ENCODE results near the gene KRT83. TPM values are rescaled to one million over a fixed set of nuclear protein-coding genes. Genes with fewer than 3 reads are reported as not detected.

The KRT83 gene
- total RNA-seq, 1 donor from 2014 or later = not detected

DNA sequence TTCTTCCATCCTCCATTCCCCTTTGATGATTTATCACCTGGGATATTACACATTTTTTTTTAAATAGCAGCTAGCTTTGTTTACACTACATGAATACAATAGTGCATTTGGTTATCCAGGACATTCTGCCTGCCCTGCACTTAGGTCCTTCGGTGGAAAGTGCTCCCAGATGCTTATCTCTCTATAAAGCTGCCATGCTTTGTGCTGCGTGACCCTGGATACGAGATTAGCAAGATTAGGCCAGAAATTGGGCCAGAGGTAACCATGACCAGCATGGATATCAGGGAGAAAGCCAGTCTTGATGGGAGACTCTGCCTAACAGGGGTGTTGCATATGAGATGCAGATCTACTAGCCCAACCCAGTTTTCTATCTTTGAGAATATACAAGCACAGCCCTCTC, 12.1 kb upstream of the KRT83 start:
- Histone ChIP-seq H3K4me2 (no peak overlapping the region), H3K4me1 (no peaks in the 10 kb centered on the region), H4K20me1 (ENCODE audit: low read depth) (no peaks in the 10 kb centered on the region), H3K27me3 (no peaks in the 10 kb centered on the region), H3K9ac (no peak overlapping the region), H3K79me2 (ENCODE audit: low read depth) (no peaks in the 10 kb centered on the region), H2AFZ (replicated peaks) (no peak overlapping the region), H3F3A (ENCODE audit: low read depth) (no peaks in the 10 kb centered on the region), H3K4me3 (no peak overlapping the region), H3K27ac (no peak overlapping the region), H3K36me3 (no peaks in the 10 kb centered on the region), H3K9me3 (ENCODE audit: low read depth) (no peaks in the 10 kb centered on the region)
- no peak for DNase-seq (ENCODE audit: low spot score)
- Mint-ChIP-seq H3K4me1 (no peaks in the 10 kb centered on the region), H3K36me3 (no peaks in the 10 kb centered on the region), H3K9me3 (peaks cover 3% of the 10 kb centered on the region), H3K4me3 (no peak overlapping the region), H3K27me3 (ENCODE audit: insufficient read depth, low read depth) (peaks cover 5% of the 10 kb centered on the region), H3K27ac (no peak overlapping the region)
- TF ChIP-seq EZH2 (IDR thresholded peaks at IDR 0.05) (no peak), CTCF (IDR thresholded peaks at IDR 0.05) (no peak), EZH2phosphoT487 (IDR thresholded peaks at IDR 0.05) (no peak)

DNA sequence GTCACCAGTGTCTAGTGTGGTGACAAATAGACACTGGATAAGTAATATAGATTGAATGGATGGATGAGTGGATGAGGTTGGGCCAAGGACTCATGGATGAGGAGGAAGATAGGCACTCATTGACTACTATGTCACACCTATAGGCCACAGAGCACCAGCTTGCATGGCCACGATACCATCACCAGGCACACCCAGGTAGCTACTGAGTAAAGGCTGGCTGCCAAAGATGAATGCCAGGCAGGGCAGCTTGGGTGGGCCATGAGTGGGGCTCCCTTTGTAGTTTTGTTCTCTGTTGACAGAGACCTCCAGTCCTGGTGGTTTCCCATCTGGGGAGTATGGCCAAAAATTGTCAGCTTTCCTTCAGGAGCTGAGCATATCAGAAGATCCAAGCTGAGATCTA, 11.2 kb upstream of the KRT83 start:
- Mint-ChIP-seq H3K9me3 (peaks cover 3% of the 10 kb centered on the region), H3K27ac (no peak overlapping the region), H3K4me3 (no peak overlapping the region), H3K36me3 (no peaks in the 10 kb centered on the region), H3K4me1 (peaks cover under 1% of the 10 kb centered on the region), H3K27me3 (ENCODE audit: insufficient read depth, low read depth) (peaks cover 7% of the 10 kb centered on the region)
- TF ChIP-seq CTCF (IDR thresholded peaks at IDR 0.05) = no peak
- Histone ChIP-seq H3K4me3 (no peak overlapping the region), H3K4me2 (no peak overlapping the region), H3K9me3 (ENCODE audit: low read depth) (no peaks in the 10 kb centered on the region), H4K20me1 (ENCODE audit: low read depth) (no peaks in the 10 kb centered on the region), H2AFZ (replicated peaks) (no peak overlapping the region), H3K4me1 (no peaks in the 10 kb centered on the region), H3K27me3 (no peaks in the 10 kb centered on the region), H3F3A (ENCODE audit: low read depth) (no peaks in the 10 kb centered on the region), H3K27ac (no peak overlapping the region), H3K9ac (no peak overlapping the region), H3K79me2 (ENCODE audit: low read depth) (no peaks in the 10 kb centered on the region), H3K36me3 (no peaks in the 10 kb centered on the region)
- DNase-seq (ENCODE audit: low spot score) = no peak

- no peak overlapping the region for H3K4me3 ChIP-seq
- H3K9me3 ChIP-seq (ENCODE audit: low read depth) = no peaks in the 10 kb centered on the region
- Mint-ChIP-seq H3K4me3 (no peak overlapping the region), H3K27ac (no peak overlapping the region), H3K9me3 (peaks cover 3% of the 10 kb centered on the region), H3K36me3 (no peaks in the 10 kb centered on the region), H3K27me3 (ENCODE audit: insufficient read depth, low read depth) (peaks cover 7% of the 10 kb centered on the region), H3K4me1 (peaks cover 3% of the 10 kb centered on the region)
- no peaks in the 10 kb centered on the region for H4K20me1 ChIP-seq (ENCODE audit: low read depth)
- H3K36me3 ChIP-seq = no peaks in the 10 kb centered on the region
- H3K79me2 ChIP-seq (ENCODE audit: low read depth) = no peaks in the 10 kb centered on the region
- H3K9ac ChIP-seq = no peak overlapping the region
- no peaks in the 10 kb centered on the region for H3F3A ChIP-seq (ENCODE audit: low read depth)
- no peak overlapping the region for H3K27ac ChIP-seq
- TF ChIP-seq CTCF (IDR thresholded peaks at IDR 0.05) (no peak), EZH2phosphoT487 (IDR thresholded peaks at IDR 0.05) (no peak), EZH2 (IDR thresholded peaks at IDR 0.05) (no peak)
- H3K4me1 ChIP-seq = no peaks in the 10 kb centered on the region
- no peaks in the 10 kb centered on the region for H3K27me3 ChIP-seq
- no peak overlapping the region for H2AFZ ChIP-seq (replicated peaks)
- DNase-seq (ENCODE audit: low spot score) = no peak
- no peak overlapping the region for H3K4me2 ChIP-seq
Measured at GRCh38 chr12:52331833-52332232, 10.6 kb upstream of the KRT83 start.

DNA sequence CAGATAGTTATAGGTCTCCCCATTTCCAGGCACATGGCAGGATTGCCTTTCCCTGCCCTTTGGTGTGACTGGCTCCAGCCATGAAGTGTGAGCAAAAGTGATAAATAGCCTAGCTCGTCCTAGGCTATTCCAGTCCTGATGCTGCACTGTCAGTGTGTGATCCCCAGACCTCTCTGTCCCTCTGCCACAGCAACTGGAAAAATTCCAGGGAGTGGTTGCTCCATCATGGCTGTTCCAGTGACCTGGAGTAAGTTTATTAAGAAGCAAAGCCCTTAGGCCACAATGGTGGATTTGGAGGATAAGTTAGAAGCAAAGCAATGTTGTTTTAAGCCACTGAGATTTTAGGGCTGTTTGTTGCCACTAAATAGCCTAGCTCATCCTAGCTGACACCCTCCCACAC, 9.8 kb upstream of the KRT83 start:
- no peaks in the 10 kb centered on the region for H3F3A ChIP-seq (ENCODE audit: low read depth)
- H3K9ac ChIP-seq = no peak overlapping the region
- H3K27ac Mint-ChIP-seq = no peak overlapping the region
- H3K4me1 Mint-ChIP-seq = peaks cover 3% of the 10 kb centered on the region
- no peaks in the 10 kb centered on the region for H4K20me1 ChIP-seq (ENCODE audit: low read depth)
- no peaks in the 10 kb centered on the region for H3K4me1 ChIP-seq
- H3K4me3 ChIP-seq = no peak overlapping the region
- H3K9me3 ChIP-seq (ENCODE audit: low read depth) = no peaks in the 10 kb centered on the region
- no peaks in the 10 kb centered on the region for H3K36me3 Mint-ChIP-seq
- H3K79me2 ChIP-seq (ENCODE audit: low read depth) = no peaks in the 10 kb centered on the region
- TF ChIP-seq CTCF (IDR thresholded peaks at IDR 0.05) (no peak), EZH2 (IDR thresholded peaks at IDR 0.05) (no peak), EZH2phosphoT487 (IDR thresholded peaks at IDR 0.05) (no peak)
- H3K4me3 Mint-ChIP-seq = no peak overlapping the region
- H3K27me3 Mint-ChIP-seq (ENCODE audit: insufficient read depth, low read depth) = peaks cover 7% of the 10 kb centered on the region
- peaks cover 3% of the 10 kb centered on the region for H3K9me3 Mint-ChIP-seq
- H2AFZ ChIP-seq (replicated peaks) = no peak overlapping the region
- H3K27ac ChIP-seq = no peak overlapping the region
- H3K27me3 ChIP-seq = no peaks in the 10 kb centered on the region
- DNase-seq (ENCODE audit: low spot score) = no peak
- no peak overlapping the region for H3K4me2 ChIP-seq
- no peaks in the 10 kb centered on the region for H3K36me3 ChIP-seq
